H1 (cell line): ENCODE data around the gene IGF2BP3. TPM values are rescaled to one million over a fixed set of nuclear protein-coding genes. Genes with fewer than 3 reads are reported as not detected.

ENCODE experiments used
- KDM1A ChIP-seq: fragments of 200-600, 300-600 bp; sonication (generic); IDR thresholded peaks from 2 replicates; pipeline ENCODE4 v1.7.1; 2016; ENCODE audit warnings: mild to moderate bottlenecking, low read length, borderline replicate concordance
- RBBP5 ChIP-seq: IDR thresholded peaks from 2 replicates; pipeline ENCODE4 v1.7.1; 2012; ENCODE audit warnings: low read depth, mild to moderate bottlenecking, inconsistent platforms, low read length, moderate library complexity, borderline replicate concordance
- TBP ChIP-seq: IDR thresholded peaks from 2 replicates; pipeline ENCODE4 v1.6.1; 2011; ENCODE audit warnings: low read depth, low read length, improper control_type of control experiment
- polyA plus RNA-seq, 7 experiments: library from polyadenylated mRNA; depleted of rRNA in 3 of 7; stranded (reverse) in 5 of 7; unstranded in 2 of 7; fragments of >200 nt in 5 of 7; fragments of 200-250 nt in 2 of 7; gene quantifications; 1 replicate in 5 of 7; 2 replicates in 1 of 7; 4 replicates in 1 of 7; pipeline versions ENCODE4 v1.2.1 to v1.2.3, GENCODE V29; 2011 to 2013; ENCODE audit warnings: missing spikeins in 2 of 7, mixed read lengths in 2 of 7
- total RNA-seq: library from RNA; stranded (reverse); fragmentation: NEBNext Ultra II Directional; extraction: Animal tissue kit (Norgen Biotek cat#: 25700); gene quantifications from 2 replicates; pipeline ENCODE4 v1.2.1, GENCODE V29; 2021

The IGF2BP3 gene
- total and polyA plus RNA-seq, 2 of the 8 experiments (the other 6 are each of a cell fraction or from before 2014, with no cell fraction given): 66.3 to 193 TPM

- TF ChIP-seq TBP (no peak), RBBP5 (no peak), KDM1A (no peak)
Measured at GRCh38 chr7:23419160-23419559, 51.1 kb downstream of the IGF2BP3 start (continued).
